ENCODE data around the gene MCF2L2. TPM values are rescaled to one million over a fixed set of nuclear protein-coding genes. Genes with fewer than 3 reads are reported as not detected.

MCF2L2 gene
- total and polyA plus RNA-seq, 2 donors (not counting 3 experiments of a cell fraction or from before 2014, with no cell fraction given), result 0.15 to 1.1 TPM

GRCh38 chr3:183285828-183286457, 142.5 kb downstream of the MCF2L2 start:
- CTCF ChIA-PET, result interaction anchor here (0.9 to 3.2 kb wide), 14 partner anchors 10 to 101 kb away, joined by 3 to 30 read pairs (median 4); partner anchors contain the start of gene B3GNT5
- no peaks in the 10 kb centered on the region for H3K36me3 ChIP-seq (ENCODE audit: control insufficient read depth in 2 of 2, extremely low read depth in 1 of 2, insufficient read depth in 2 of 2, low read length in 2 of 2)
- H3K4me3 ChIP-seq (replicated peaks in 1 of 3; ENCODE audit: insufficient read depth in 1 of 3, low read depth in 1 of 3, low read length in 3 of 3), result peak overlapping the region in 1 of 3 experiments; percentile 10
- TF ChIP-seq POLR2AphosphoS5 (IDR thresholded peaks at IDR 0.05; ENCODE audit: insufficient read depth, low read depth, low read length), result peak; percentile 82
- peak; percentile 95 for TF ChIP-seq FOS (IDR thresholded peaks at IDR 0.05; ENCODE audit: borderline replicate concordance, insufficient read depth, low read length)
- TF ChIP-seq JUN (IDR thresholded peaks at IDR 0.05; ENCODE audit: borderline replicate concordance, insufficient read depth, insufficient read length, low read depth), result peak; percentile 99
- peak; percentile 64 for TF ChIP-seq GATA2 (IDR thresholded peaks at IDR 0.05; ENCODE audit: insufficient read depth, insufficient read length, low read depth, low read length)
- TF ChIP-seq EZH2 (IDR thresholded peaks at IDR 0.05; ENCODE audit: borderline replicate concordance, low read depth, low read length, severe bottlenecking), result no peak
- H3K9me1 ChIP-seq (replicated peaks; ENCODE audit: control insufficient read depth, extremely low read depth, insufficient read depth, low read length), result no peaks in the 10 kb centered on the region
- no peaks in the 10 kb centered on the region for H3K79me2 ChIP-seq (ENCODE audit: control insufficient read depth, insufficient read depth, low read length)
- peak overlapping the region; percentile 57 for H3K9ac ChIP-seq (replicated peaks; ENCODE audit: extremely low read depth, insufficient read depth, low read length)
- no peaks in the 10 kb centered on the region for H3K9me3 ChIP-seq (replicated peaks; ENCODE audit: control insufficient read depth, insufficient read depth, low read length)
- H3K27me3 ChIP-seq (ENCODE audit: control insufficient read depth in 2 of 2, insufficient read depth in 2 of 2, low read length in 2 of 2), result no peaks in the 10 kb centered on the region
- intact Hi-C loops (cut with micrococcal nuclease), result loop anchor here (1.0 to 2.0 kb wide), 7 partner anchors 11 to 163 kb away; partner anchors contain the start of gene B3GNT5
- peaks cover 30% of the 10 kb centered on the region for H3K4me1 ChIP-seq (ENCODE audit: control insufficient read depth, extremely low read depth, insufficient read depth, low read length)
- peak; percentile 97 for DNase-seq (ENCODE audit: low read depth, low spot score)
- FAIRE-seq, result peak; percentile 97
- TSS peak; percentile 83 for BruUV-seq (replicated peaks)
- H3K4me2 ChIP-seq (ENCODE audit: insufficient read depth, low read length), result peak overlapping the region; percentile 85
- H2AFZ ChIP-seq (ENCODE audit: low read depth, low read length), result no peak overlapping the region
- H4K20me1 ChIP-seq (replicated peaks; ENCODE audit: control insufficient read depth, extremely low read depth, insufficient read depth, low read length), result no peaks in the 10 kb centered on the region
- dilution Hi-C loops (cut with MboI; ENCODE audit: extremely low pct_ligation_motif_present, low sequenced_read_pairs), result no loop called here
- POLR2A ChIA-PET, result interaction anchor here (0.7 to 0.8 kb wide), 2 partner anchors 96 to 100 kb away, joined by 3 read pairs; no protein-coding TSS in a partner anchor
- peak overlapping the region; percentile 91 for H3K27ac ChIP-seq (ENCODE audit: insufficient read depth, low read depth, low read length)

GRCh38 chr3:183285318-183285717, 143.1 kb downstream of the MCF2L2 start:
- Histone ChIP-seq H3K27ac (ENCODE audit: insufficient read depth, low read depth, low read length) (peak overlapping the region; percentile 91), H3K9ac (replicated peaks; ENCODE audit: extremely low read depth, insufficient read depth, low read length) (peak overlapping the region; percentile 57), H3K4me2 (ENCODE audit: insufficient read depth, low read length) (peak overlapping the region; percentile 85), H2AFZ (ENCODE audit: low read depth, low read length) (no peak overlapping the region), H3K9me3 (replicated peaks; ENCODE audit: control insufficient read depth, insufficient read depth, low read length) (no peaks in the 10 kb centered on the region), H3K79me2 (ENCODE audit: control insufficient read depth, insufficient read depth, low read length) (no peaks in the 10 kb centered on the region), H3K4me3 (replicated peaks in 1 of 3; ENCODE audit: insufficient read depth in 1 of 3, low read depth in 1 of 3, low read length in 3 of 3) (no peak overlapping the region), H3K36me3 (ENCODE audit: control insufficient read depth in 2 of 2, extremely low read depth in 1 of 2, insufficient read depth in 2 of 2, low read length in 2 of 2) (no peaks in the 10 kb centered on the region), H3K9me1 (replicated peaks; ENCODE audit: control insufficient read depth, extremely low read depth, insufficient read depth, low read length) (no peaks in the 10 kb centered on the region), H3K27me3 (ENCODE audit: control insufficient read depth in 2 of 2, insufficient read depth in 2 of 2, low read length in 2 of 2) (no peaks in the 10 kb centered on the region), H3K4me1 (ENCODE audit: control insufficient read depth, extremely low read depth, insufficient read depth, low read length) (peaks cover 30% of the 10 kb centered on the region), H4K20me1 (replicated peaks; ENCODE audit: control insufficient read depth, extremely low read depth, insufficient read depth, low read length) (no peaks in the 10 kb centered on the region)
- POLR2A ChIA-PET, result interaction anchor here (0.7 to 1.0 kb wide), 3 partner anchors 97 to 101 kb away, joined by 3 to 4 read pairs (median 3); no protein-coding TSS in a partner anchor
- TF ChIP-seq POLR2AphosphoS5 (IDR thresholded peaks at IDR 0.05; ENCODE audit: insufficient read depth, low read depth, low read length) (no peak), GATA2 (IDR thresholded peaks at IDR 0.05; ENCODE audit: insufficient read depth, insufficient read length, low read depth, low read length) (no peak), POLR2A (IDR thresholded peaks at IDR 0.05; ENCODE audit: low read depth, low read length) (no peak), FOS (IDR thresholded peaks at IDR 0.05; ENCODE audit: borderline replicate concordance, insufficient read depth, low read length) (no peak), MYC (IDR thresholded peaks at IDR 0.05; ENCODE audit: low read depth, low read length) (no peak), JUN (IDR thresholded peaks at IDR 0.05; ENCODE audit: borderline replicate concordance, insufficient read depth, insufficient read length, low read depth) (no peak), EZH2 (IDR thresholded peaks at IDR 0.05; ENCODE audit: borderline replicate concordance, low read depth, low read length, severe bottlenecking) (no peak), MAX (IDR thresholded peaks at IDR 0.05; ENCODE audit: insufficient read depth, insufficient read length) (no peak)
- TF ChIP-seq, protein P1, sequence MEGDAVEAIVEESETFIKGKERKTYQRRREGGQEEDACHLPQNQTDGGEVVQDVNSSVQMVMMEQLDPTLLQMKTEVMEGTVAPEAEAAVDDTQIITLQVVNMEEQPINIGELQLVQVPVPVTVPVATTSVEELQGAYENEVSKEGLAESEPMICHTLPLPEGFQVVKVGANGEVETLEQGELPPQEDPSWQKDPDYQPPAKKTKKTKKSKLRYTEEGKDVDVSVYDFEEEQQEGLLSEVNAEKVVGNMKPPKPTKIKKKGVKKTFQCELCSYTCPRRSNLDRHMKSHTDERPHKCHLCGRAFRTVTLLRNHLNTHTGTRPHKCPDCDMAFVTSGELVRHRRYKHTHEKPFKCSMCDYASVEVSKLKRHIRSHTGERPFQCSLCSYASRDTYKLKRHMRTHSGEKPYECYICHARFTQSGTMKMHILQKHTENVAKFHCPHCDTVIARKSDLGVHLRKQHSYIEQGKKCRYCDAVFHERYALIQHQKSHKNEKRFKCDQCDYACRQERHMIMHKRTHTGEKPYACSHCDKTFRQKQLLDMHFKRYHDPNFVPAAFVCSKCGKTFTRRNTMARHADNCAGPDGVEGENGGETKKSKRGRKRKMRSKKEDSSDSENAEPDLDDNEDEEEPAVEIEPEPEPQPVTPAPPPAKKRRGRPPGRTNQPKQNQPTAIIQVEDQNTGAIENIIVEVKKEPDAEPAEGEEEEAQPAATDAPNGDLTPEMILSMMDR (IDR thresholded peaks at IDR 0.05; ENCODE audit: extremely low read depth in 1 of 2, insufficient read depth in 1 of 2, low read depth in 1 of 2, low read length in 2 of 2), result no peak
- DNase-seq (ENCODE audit: low read depth, low spot score) (no peak), FAIRE-seq (peak; percentile 8)
- CTCF ChIA-PET, result interaction anchor here (0.9 to 3.2 kb wide), 12 partner anchors 10 to 100 kb away, joined by 3 to 30 read pairs (median 7); partner anchors contain the start of gene B3GNT5
- intact Hi-C loops (cut with micrococcal nuclease), result loop anchor here (1.0 to 2.0 kb wide), 5 partner anchors 10 to 163 kb away; partner anchors contain the start of gene B3GNT5
- BruUV-seq (replicated peaks), result TSS peak; percentile 96
- dilution Hi-C loops (cut with MboI; ENCODE audit: extremely low pct_ligation_motif_present, low sequenced_read_pairs), result no loop called here
